Small intestine (tissue), 7 donors: ENCODE results near the gene NANP. TPM values are rescaled to one million over a fixed set of nuclear protein-coding genes. Genes with fewer than 3 reads are reported as not detected.

Experiments
- DNase-seq, 2 donors: peaks; one replicate each; pipeline versions ENCODE4 v3.0.0 to v3.0.0-alpha.2; 2013
- FAIRE-seq: peaks from 2 replicates; lab custom pipeline; 2012; peaks lifted over from hg19 to GRCh38; lab: Jason Lieb, UNC
- H3K27ac ChIP-seq, 3 donors: one replicate each; pipeline ENCODE4 v1.5.1; 2013; ENCODE audit warnings: low read length in 2 of 3, mild to moderate bottlenecking in 2 of 3, control low read depth in 1 of 3, inconsistent platforms in 1 of 3, low read depth in 1 of 3, moderate library complexity in 1 of 3
- H3K27me3 ChIP-seq, 3 donors: one replicate each; pipeline ENCODE4 v1.6.1; 2013; ENCODE audit warnings: low read length in 3 of 3, inconsistent platforms in 1 of 3; ENCODE audit not compliant: control insufficient read depth in 3 of 3, insufficient read depth in 3 of 3
- H3K36me3 ChIP-seq, 3 donors: one replicate each; pipeline ENCODE4 v1.6.1; 2013; ENCODE audit warnings: low read length in 3 of 3, inconsistent platforms in 1 of 3, low read depth in 1 of 3, mild to moderate bottlenecking in 1 of 3, moderate library complexity in 1 of 3; ENCODE audit not compliant: control insufficient read depth in 3 of 3, insufficient read depth in 2 of 3
- H3K4me1 ChIP-seq, 3 donors: one replicate each; pipeline ENCODE4 v1.6.1; 2013; ENCODE audit warnings: low read length in 2 of 3, inconsistent platforms in 1 of 3, low read depth in 1 of 3, mild to moderate bottlenecking in 1 of 3, moderate library complexity in 1 of 3; ENCODE audit not compliant: control insufficient read depth in 3 of 3, insufficient read depth in 2 of 3
- H3K4me3 ChIP-seq, 3 donors: one replicate each; pipeline ENCODE4 v1.5.1; 2013; ENCODE audit warnings: low read length in 3 of 3, control low read depth in 1 of 3, inconsistent platforms in 1 of 3, low read depth in 1 of 3, mild to moderate bottlenecking in 1 of 3, moderate library complexity in 1 of 3
- H3K9me3 ChIP-seq, 2 donors: one replicate each; pipeline ENCODE4 v1.6.1; 2013; ENCODE audit warnings: low read depth in 1 of 2, low read length in 1 of 2; ENCODE audit not compliant: control insufficient read depth in 2 of 2, insufficient read depth in 1 of 2
- WGBS, 3 donors: extraction: QIAGEN DNeasy Blood & Tissue Kit; methylation state at CpG; one replicate each; pipeline ENCODE4 v1.1.7; 2013; 5-methylcytosine and 5-hydroxymethylcytosine counted together
- polyA plus RNA-seq, 4 donors: library from polyadenylated mRNA; stranded (reverse) in 3 of 4; unstranded in 1 of 4; fragments of 200-250 nt in 3 of 4; fragments of 120-200 nt in 1 of 4; gene quantifications; one replicate each; pipeline versions ENCODE4 v1.2.1 to v1.2.3, GENCODE V29; 2013
- donor health status: healthy with polysubstance abuse.
- donor health status: control.
- donor health status: control.
- donor health status: Bipolar disorder and iron deficiency.
- donor health status: healthy.

Gene NANP
- polyA plus RNA-seq, 4 donors, result 1.6 to 5.1 (median 2.7) TPM

GRCh38 chr20:25623225-25623735, 534 bp downstream of the NANP start:
- Histone ChIP-seq H3K27ac (peak overlapping the region; percentile 83 to 97 (median 97)), H3K4me3 (peak overlapping the region; percentile 68 to 86 (median 72)), H3K4me1 (peaks cover 3 to 5% (median 4%) of the 10 kb centered on the region in 3 donors), H3K27me3 (no peaks in the 10 kb centered on the region), H3K36me3 (peaks cover 0 to 2% (median 0%) of the 10 kb centered on the region in 3 donors), H3K9me3 (no peaks in the 10 kb centered on the region)
- WGBS, 3 donors, result 0 to 1% (median 0%) methylated on average over 38 to 45 of the region's 45 CpGs
- DNase-seq (peak in 1 of 2 donors; percentile 33), FAIRE-seq (no peak)

GRCh38 chr20:25622450-25623224, 1.2 kb downstream of the NANP start:
- peak overlapping the region; percentile 83 to 97 (median 97) for H3K27ac ChIP-seq
- 29 to 33% (median 30%) methylated on average over 15 to 17 of the region's 17 CpGs for WGBS, 3 donors
- no peak for FAIRE-seq

DNA sequence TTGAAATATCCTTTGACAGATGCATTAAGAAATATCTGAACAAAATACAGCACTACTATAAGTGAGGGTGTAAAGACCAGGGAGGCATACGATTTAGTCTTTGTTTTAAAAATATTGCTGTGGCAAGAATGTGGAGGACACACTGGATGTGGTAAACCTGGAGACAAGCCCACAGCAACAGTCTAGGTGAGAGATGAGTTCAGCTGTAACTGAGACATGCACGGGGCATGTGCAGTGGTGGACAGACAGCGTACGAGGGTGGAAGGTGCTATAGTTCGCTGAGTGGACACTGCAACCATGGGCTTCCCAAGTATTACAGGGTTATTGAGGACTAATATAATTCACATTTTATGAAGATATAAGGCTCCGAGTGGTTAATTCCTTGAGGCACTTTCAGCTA, 1.8 kb downstream of the NANP start:
- no peaks in the 10 kb centered on the region for H3K9me3 ChIP-seq
- 95 to 97% (median 95%) methylated on average over 6 of the region's 6 CpGs for WGBS, 3 donors
- no peak overlapping the region for H3K27ac ChIP-seq
- peaks cover 0 to 2% (median 0%) of the 10 kb centered on the region in 3 donors for H3K36me3 ChIP-seq
- no peak for DNase-seq
- no peak overlapping the region for H3K4me3 ChIP-seq
- H3K27me3 ChIP-seq, result no peaks in the 10 kb centered on the region
- peaks cover 3 to 5% (median 4%) of the 10 kb centered on the region in 3 donors for H3K4me1 ChIP-seq
- no peak for FAIRE-seq

More at GRCh38 chr20:25622450-25623224, 1.2 kb downstream of the NANP start:
- Histone ChIP-seq H3K27me3 (no peaks in the 10 kb centered on the region), H3K36me3 (peaks cover 0 to 2% (median 0%) of the 10 kb centered on the region in 3 donors), H3K9me3 (no peaks in the 10 kb centered on the region), H3K4me1 (peaks cover 3 to 5% (median 4%) of the 10 kb centered on the region in 3 donors), H3K4me3 (peak overlapping the region; percentile 68 to 86 (median 72))
- no peak for DNase-seq

- peaks cover 0 to 3% (median 2%) of the 10 kb centered on the region in 3 donors for H3K36me3 ChIP-seq
- H3K27me3 ChIP-seq, result no peaks in the 10 kb centered on the region
- no peak for DNase-seq
- 92 to 95% (median 92%) methylated on average over 3 of the region's 3 CpGs for WGBS, 3 donors
- FAIRE-seq, result no peak
- H3K27ac ChIP-seq, result no peak overlapping the region
- H3K4me1 ChIP-seq, result peaks cover 2 to 5% (median 3%) of the 10 kb centered on the region in 3 donors
- H3K9me3 ChIP-seq, result no peaks in the 10 kb centered on the region
- H3K4me3 ChIP-seq, result no peak overlapping the region
Observed at GRCh38 chr20:25619514-25619913, 4.3 kb downstream of the NANP start.

GRCh38 chr20:25608774-25609173, 15.0 kb downstream of the NANP start:
- Histone ChIP-seq H3K9me3 (no peaks in the 10 kb centered on the region), H3K4me1 (no peaks in the 10 kb centered on the region), H3K36me3 (peaks cover 0 to 4% (median 2%) of the 10 kb centered on the region in 3 donors), H3K27ac (no peak overlapping the region), H3K4me3 (no peak overlapping the region), H3K27me3 (no peaks in the 10 kb centered on the region)
- FAIRE-seq (no peak), DNase-seq (no peak)
- WGBS, 3 donors, result 82 to 92% (median 86%) methylated on average over 3 of the region's 3 CpGs

DNA sequence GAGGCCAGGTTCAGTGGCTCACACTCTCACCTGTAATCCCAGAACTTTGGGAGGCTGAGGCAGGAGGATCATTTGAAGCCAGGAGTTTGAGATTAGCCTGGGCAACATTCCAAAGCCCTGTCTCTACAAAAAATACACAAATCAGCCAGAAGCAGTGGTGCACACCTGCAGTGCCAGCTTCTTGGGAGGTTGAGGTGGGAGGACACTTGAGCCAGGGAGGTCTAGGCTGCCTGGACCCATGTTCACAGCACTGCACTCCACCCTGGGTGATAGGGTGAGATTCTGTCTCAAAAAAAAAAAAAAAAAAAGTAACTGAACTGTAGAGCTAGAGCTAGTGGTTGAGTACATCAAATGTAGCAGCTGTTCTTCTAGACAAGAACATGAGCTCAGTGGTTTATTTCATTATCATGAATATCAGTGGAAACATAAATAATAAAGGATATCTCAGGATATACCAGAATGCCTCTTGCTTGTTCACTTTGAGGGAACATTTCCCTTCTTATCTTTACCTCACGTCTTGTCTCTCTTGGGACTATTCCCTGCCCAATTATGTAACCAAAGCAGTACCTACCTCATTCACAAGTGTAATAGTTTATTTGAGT, 17.6 kb downstream of the NANP start:
- FAIRE-seq (no peak), DNase-seq (no peak)
- H3K27ac ChIP-seq, result no peak overlapping the region
- WGBS, 3 donors, result 63 to 71% (median 70%) methylated on average over 1 of the region's 1 CpG
- H3K27me3 ChIP-seq, result no peaks in the 10 kb centered on the region
- no peaks in the 10 kb centered on the region for H3K36me3 ChIP-seq
- H3K9me3 ChIP-seq, result no peaks in the 10 kb centered on the region
- no peak overlapping the region for H3K4me3 ChIP-seq
- no peaks in the 10 kb centered on the region for H3K4me1 ChIP-seq

GRCh38 chr20:25605148-25605547, 18.7 kb downstream of the NANP start:
- Histone ChIP-seq H3K27ac (no peak overlapping the region), H3K4me3 (no peak overlapping the region), H3K4me1 (no peaks in the 10 kb centered on the region), H3K27me3 (no peaks in the 10 kb centered on the region), H3K36me3 (no peaks in the 10 kb centered on the region), H3K9me3 (no peaks in the 10 kb centered on the region)
- no peak for FAIRE-seq
- DNase-seq, result no peak
- 60 to 84% (median 83%) methylated on average over 7 of the region's 7 CpGs for WGBS, 3 donors

DNA sequence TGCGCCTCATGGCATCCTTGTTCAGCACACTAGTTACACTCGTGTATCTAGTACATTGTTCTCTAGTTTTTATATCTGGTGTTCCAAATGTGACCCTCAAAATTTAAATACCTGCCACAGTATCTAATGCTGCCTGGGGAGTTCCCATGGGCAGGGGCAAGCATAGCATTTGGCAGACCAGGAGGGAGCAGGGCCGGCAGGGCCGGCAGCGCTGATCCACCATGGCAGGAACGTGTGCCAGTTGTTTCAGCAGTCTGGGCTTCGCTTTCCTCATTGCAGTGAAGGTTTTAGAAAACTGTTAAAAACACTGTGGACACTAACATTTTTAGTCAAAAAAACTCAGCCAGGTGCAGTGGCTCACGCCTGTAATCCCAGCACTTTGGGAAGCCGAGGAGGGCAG, 19.2 kb downstream of the NANP start:
- Histone ChIP-seq H3K27ac (no peak overlapping the region), H3K27me3 (no peaks in the 10 kb centered on the region), H3K9me3 (no peaks in the 10 kb centered on the region), H3K4me3 (no peak overlapping the region), H3K36me3 (no peaks in the 10 kb centered on the region), H3K4me1 (no peaks in the 10 kb centered on the region)
- WGBS, 3 donors, result 86 to 87% (median 86%) methylated on average over 9 of the region's 9 CpGs
- no peak for FAIRE-seq
- DNase-seq, result no peak
